SK-N-SH (cell line): Measurements from ENCODE around the gene CLSTN2.

Source experiments
- EP300 ChIP-seq, 2 experiments: IDR thresholded peaks; 2 replicates each; pipeline versions ENCODE4 v1.4.0 to v1.6.1; 2012; ENCODE audit warnings: borderline replicate concordance in 1 of 2, low read depth in 1 of 2, low read length in 1 of 2
- EZH2phosphoT487 ChIP-seq: fragments of 200-600 bp; sonication (generic); IDR thresholded peaks from 2 replicates; pipeline ENCODE4 v1.6.1; 2017; ENCODE audit warnings: low read depth, mixed run types, mild to moderate bottlenecking, antibody characterized with exemption, moderate library complexity, borderline replicate concordance
- FOXM1 ChIP-seq: IDR thresholded peaks from 2 replicates; pipeline ENCODE4 v1.4.0; 2012; ENCODE audit warnings: low read depth, mild to moderate bottlenecking
- MXI1 ChIP-seq: IDR thresholded peaks from 2 replicates; pipeline ENCODE4 v1.6.1; 2012; ENCODE audit warnings: mild to moderate bottlenecking, low read depth, low read length, improper control_type of control experiment
- POLR2AphosphoS5 ChIP-seq: IDR thresholded peaks from 2 replicates; pipeline ENCODE4 v1.6.1; 2012; ENCODE audit warnings: low read depth, low read length
- RFX5 ChIP-seq: IDR thresholded peaks from 2 replicates; pipeline ENCODE4 v1.6.1; 2012; ENCODE audit warnings: mild to moderate bottlenecking, improper control_type of control experiment, low read length
- SIN3A ChIP-seq: IDR thresholded peaks from 2 replicates; pipeline ENCODE4 v1.6.1; 2012; ENCODE audit warnings: low read depth, mild to moderate bottlenecking, low read length, moderate library complexity, borderline replicate concordance
- TAF1 ChIP-seq: IDR thresholded peaks from 2 replicates; pipeline ENCODE4 v1.6.1; 2012; ENCODE audit warnings: low read depth, mild to moderate bottlenecking, low read length, moderate library complexity, borderline replicate concordance
- TEAD4 ChIP-seq: IDR thresholded peaks from 2 replicates; pipeline ENCODE4 v1.4.0; 2012; ENCODE audit warnings: mild to moderate bottlenecking, borderline replicate concordance; ENCODE audit not compliant: insufficient read depth
- TF ChIP-seq, protein P1 (sequence below): fragments of 200-600 bp; sonication (generic); IDR thresholded peaks from 2 replicates; pipeline ENCODE4 v1.6.1; 2017; ENCODE audit warnings: antibody characterized with exemption, mild to moderate bottlenecking, moderate library complexity
- TF ChIP-seq, protein P2 (sequence below): IDR thresholded peaks from 2 replicates; pipeline ENCODE4; 2012
- TF ChIP-seq, protein P3 (sequence below): IDR thresholded peaks from 2 replicates; pipeline ENCODE4 v1.4.0; 2012; ENCODE audit warnings: low read depth
- TF ChIP-seq, protein P4 (sequence below): IDR thresholded peaks from 2 replicates; pipeline ENCODE4 v1.4.0; 2012; ENCODE audit warnings: low read depth, borderline replicate concordance
- TF ChIP-seq, protein P5 (sequence below): IDR thresholded peaks from 2 replicates; pipeline ENCODE4 v1.4.0; 2012; ENCODE audit warnings: low read depth, borderline replicate concordance

DNA sequence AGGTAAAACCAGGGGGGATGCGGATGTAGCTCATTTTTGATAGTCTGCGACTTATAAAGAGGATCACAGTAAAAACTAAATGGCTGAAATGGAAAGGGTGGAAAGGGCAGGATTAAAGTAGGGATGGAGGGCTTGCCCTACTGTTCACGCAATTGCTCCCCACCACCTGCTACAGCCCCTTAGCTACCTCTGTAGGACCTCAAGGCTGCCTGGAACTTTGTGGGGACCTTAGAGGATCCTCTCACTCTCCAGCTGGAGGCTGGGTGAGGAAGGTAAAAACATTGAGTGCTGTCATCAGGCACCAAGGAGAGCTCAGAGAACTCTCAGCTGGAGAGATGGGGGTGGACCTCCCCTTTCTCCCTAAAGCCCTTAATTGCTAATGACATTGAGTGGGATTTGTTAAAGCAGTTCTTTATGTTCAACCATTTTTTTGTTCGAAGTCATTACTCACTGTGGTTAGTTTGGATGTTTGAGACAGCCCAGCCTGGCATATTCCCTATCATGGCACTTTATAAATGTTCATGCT lies 213.0 kb downstream of the CLSTN2 start:
- TF ChIP-seq, protein P1, sequence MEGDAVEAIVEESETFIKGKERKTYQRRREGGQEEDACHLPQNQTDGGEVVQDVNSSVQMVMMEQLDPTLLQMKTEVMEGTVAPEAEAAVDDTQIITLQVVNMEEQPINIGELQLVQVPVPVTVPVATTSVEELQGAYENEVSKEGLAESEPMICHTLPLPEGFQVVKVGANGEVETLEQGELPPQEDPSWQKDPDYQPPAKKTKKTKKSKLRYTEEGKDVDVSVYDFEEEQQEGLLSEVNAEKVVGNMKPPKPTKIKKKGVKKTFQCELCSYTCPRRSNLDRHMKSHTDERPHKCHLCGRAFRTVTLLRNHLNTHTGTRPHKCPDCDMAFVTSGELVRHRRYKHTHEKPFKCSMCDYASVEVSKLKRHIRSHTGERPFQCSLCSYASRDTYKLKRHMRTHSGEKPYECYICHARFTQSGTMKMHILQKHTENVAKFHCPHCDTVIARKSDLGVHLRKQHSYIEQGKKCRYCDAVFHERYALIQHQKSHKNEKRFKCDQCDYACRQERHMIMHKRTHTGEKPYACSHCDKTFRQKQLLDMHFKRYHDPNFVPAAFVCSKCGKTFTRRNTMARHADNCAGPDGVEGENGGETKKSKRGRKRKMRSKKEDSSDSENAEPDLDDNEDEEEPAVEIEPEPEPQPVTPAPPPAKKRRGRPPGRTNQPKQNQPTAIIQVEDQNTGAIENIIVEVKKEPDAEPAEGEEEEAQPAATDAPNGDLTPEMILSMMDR, result no peak
- no peak for TF ChIP-seq EZH2phosphoT487
- TF ChIP-seq, protein P2, sequence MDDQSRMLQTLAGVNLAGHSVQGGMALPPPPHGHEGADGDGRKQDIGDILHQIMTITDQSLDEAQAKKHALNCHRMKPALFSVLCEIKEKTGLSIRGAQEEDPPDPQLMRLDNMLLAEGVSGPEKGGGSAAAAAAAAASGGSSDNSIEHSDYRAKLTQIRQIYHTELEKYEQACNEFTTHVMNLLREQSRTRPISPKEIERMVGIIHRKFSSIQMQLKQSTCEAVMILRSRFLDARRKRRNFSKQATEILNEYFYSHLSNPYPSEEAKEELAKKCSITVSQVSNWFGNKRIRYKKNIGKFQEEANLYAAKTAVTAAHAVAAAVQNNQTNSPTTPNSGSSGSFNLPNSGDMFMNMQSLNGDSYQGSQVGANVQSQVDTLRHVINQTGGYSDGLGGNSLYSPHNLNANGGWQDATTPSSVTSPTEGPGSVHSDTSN, result no peak
- TF ChIP-seq TAF1, result no peak
- no peak for TF ChIP-seq SIN3A
- TF ChIP-seq POLR2AphosphoS5, result no peak
- TF ChIP-seq EP300 (IDR thresholded peaks at IDR 0.05; ENCODE audit: borderline replicate concordance in 1 of 2, low read depth in 1 of 2, low read length in 1 of 2), result no peak
- TF ChIP-seq TEAD4, result no peak
- no peak for TF ChIP-seq FOXM1
- TF ChIP-seq, protein P3, sequence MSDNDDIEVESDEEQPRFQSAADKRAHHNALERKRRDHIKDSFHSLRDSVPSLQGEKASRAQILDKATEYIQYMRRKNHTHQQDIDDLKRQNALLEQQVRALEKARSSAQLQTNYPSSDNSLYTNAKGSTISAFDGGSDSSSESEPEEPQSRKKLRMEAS, result no peak
- TF ChIP-seq, protein P4, sequence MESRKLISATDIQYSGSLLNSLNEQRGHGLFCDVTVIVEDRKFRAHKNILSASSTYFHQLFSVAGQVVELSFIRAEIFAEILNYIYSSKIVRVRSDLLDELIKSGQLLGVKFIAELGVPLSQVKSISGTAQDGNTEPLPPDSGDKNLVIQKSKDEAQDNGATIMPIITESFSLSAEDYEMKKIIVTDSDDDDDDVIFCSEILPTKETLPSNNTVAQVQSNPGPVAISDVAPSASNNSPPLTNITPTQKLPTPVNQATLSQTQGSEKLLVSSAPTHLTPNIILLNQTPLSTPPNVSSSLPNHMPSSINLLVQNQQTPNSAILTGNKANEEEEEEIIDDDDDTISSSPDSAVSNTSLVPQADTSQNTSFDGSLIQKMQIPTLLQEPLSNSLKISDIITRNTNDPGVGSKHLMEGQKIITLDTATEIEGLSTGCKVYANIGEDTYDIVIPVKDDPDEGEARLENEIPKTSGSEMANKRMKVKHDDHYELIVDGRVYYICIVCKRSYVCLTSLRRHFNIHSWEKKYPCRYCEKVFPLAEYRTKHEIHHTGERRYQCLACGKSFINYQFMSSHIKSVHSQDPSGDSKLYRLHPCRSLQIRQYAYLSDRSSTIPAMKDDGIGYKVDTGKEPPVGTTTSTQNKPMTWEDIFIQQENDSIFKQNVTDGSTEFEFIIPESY, result no peak
- TF ChIP-seq RFX5, result no peak
- no peak for TF ChIP-seq MXI1
- TF ChIP-seq, protein P5, sequence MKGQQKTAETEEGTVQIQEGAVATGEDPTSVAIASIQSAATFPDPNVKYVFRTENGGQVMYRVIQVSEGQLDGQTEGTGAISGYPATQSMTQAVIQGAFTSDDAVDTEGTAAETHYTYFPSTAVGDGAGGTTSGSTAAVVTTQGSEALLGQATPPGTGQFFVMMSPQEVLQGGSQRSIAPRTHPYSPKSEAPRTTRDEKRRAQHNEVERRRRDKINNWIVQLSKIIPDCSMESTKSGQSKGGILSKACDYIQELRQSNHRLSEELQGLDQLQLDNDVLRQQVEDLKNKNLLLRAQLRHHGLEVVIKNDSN, result no peak
